ENCODE measurements around the gene TAPBP.

DNA sequence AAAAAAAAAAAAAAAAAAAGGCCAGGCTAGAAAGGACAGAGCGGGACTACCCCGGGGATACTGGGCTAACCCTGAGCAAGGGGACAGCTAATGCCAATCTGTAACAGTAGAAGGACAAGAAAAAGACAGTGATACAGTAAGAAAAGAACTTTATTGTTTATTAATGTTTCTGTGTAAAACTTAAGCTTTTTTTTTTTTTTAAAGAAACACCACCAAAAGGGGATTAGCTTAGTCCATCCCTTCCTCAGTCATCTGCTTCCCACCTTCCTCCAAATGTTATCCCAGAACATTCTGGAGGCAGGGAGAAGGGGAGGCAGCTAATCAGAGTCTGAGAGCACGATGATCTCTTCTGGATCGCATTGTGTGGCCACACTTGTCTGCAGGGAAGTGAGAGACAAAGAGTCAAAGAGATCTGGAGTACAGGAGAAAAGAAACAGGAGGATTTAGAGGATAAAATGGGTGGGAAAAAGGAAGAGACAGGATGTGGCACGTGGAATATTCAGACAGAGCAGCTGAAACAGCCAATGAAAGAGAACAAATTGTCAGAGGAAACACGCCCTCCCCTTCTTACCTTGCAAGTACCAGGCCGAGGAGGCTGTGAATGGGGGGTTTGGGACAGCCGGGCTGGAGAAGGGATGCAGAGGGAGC lies 4.7 kb upstream of the TAPBP start:
- TF ChIP-seq POLR2AphosphoS5 (IDR thresholded peaks at IDR 0.05) (no peak), POLR2A (IDR thresholded peaks at IDR 0.05) (no peak), EP300 (IDR thresholded peaks at IDR 0.05) (no peak)
- TF ChIP-seq, protein P1, sequence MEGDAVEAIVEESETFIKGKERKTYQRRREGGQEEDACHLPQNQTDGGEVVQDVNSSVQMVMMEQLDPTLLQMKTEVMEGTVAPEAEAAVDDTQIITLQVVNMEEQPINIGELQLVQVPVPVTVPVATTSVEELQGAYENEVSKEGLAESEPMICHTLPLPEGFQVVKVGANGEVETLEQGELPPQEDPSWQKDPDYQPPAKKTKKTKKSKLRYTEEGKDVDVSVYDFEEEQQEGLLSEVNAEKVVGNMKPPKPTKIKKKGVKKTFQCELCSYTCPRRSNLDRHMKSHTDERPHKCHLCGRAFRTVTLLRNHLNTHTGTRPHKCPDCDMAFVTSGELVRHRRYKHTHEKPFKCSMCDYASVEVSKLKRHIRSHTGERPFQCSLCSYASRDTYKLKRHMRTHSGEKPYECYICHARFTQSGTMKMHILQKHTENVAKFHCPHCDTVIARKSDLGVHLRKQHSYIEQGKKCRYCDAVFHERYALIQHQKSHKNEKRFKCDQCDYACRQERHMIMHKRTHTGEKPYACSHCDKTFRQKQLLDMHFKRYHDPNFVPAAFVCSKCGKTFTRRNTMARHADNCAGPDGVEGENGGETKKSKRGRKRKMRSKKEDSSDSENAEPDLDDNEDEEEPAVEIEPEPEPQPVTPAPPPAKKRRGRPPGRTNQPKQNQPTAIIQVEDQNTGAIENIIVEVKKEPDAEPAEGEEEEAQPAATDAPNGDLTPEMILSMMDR (IDR thresholded peaks at IDR 0.05) = no peak

Measured in sigmoid colon (tissue), 4 donors.